ENCODE measurements around the gene CDH5. TPM values are rescaled to one million over a fixed set of nuclear protein-coding genes. Genes with fewer than 3 reads are reported as not detected.

CDH5 gene
- total and polyA plus RNA-seq, 7 donors, result 15.1 to 48.4 (median 22.2) TPM

GRCh38 chr16:66420396-66420795 lies 53.9 kb downstream of the CDH5 start:
- intact Hi-C loops (cut with DNase I), result no loop called here
- DNase-seq (no peak), ATAC-seq (no peak)
- H3K36me3 ChIP-seq (ENCODE audit: insufficient read depth in 1 of 2, low read depth in 1 of 2), result no peaks in the 10 kb centered on the region
- peaks cover 0 to 31% (median 5%) of the 10 kb centered on the region in 3 donors for H3K27me3 ChIP-seq (ENCODE audit: insufficient read depth in 3 of 3, low read length in 2 of 3)
- H3K9me3 ChIP-seq, result no peaks in the 10 kb centered on the region
- no peak overlapping the region for H3K27ac ChIP-seq
- no peaks in the 10 kb centered on the region for H3K4me1 ChIP-seq
- WGBS, 3 donors, result 51 to 57% (median 56%) methylated on average over 1 of the region's 1 CpG
- H3K4me3 ChIP-seq, result no peak overlapping the region
- TF ChIP-seq CTCF (IDR thresholded peaks at IDR 0.05), result no peak

- Histone ChIP-seq H3K27me3 (ENCODE audit: insufficient read depth in 3 of 3, low read length in 2 of 3) (peaks cover 0 to 45% (median 12%) of the 10 kb centered on the region in 3 donors), H3K36me3 (ENCODE audit: insufficient read depth in 1 of 2, low read depth in 1 of 2) (no peaks in the 10 kb centered on the region), H3K4me3 (no peak overlapping the region), H3K9me3 (no peaks in the 10 kb centered on the region), H3K27ac (no peak overlapping the region), H3K4me1 (no peaks in the 10 kb centered on the region)
- 70 to 84% (median 73%) methylated on average over 6 of the region's 6 CpGs for WGBS, 3 donors
- intact Hi-C loops (cut with DNase I), result no loop called here
- ATAC-seq, result no peak
- no peak for DNase-seq
- no peak for TF ChIP-seq CTCF (IDR thresholded peaks at IDR 0.05)
Observed at GRCh38 chr16:66421891-66422290, 55.4 kb downstream of the CDH5 start.

- ATAC-seq, result no peak
- Histone ChIP-seq H3K4me3 (no peak overlapping the region), H3K4me1 (peaks cover under 1% of the 10 kb centered on the region), H3K36me3 (ENCODE audit: insufficient read depth in 1 of 2, low read depth in 1 of 2) (no peaks in the 10 kb centered on the region), H3K27me3 (ENCODE audit: insufficient read depth in 3 of 3, low read length in 2 of 3) (peaks cover 0 to 47% (median 13%) of the 10 kb centered on the region in 3 donors), H3K9me3 (no peaks in the 10 kb centered on the region), H3K27ac (no peak overlapping the region)
- WGBS, 3 donors, result 32 to 35% (median 32%) methylated on average over 2 of the region's 2 CpGs
- no peak for TF ChIP-seq CTCF (IDR thresholded peaks at IDR 0.05)
- no peak for DNase-seq
- intact Hi-C loops (cut with DNase I), result no loop called here
Observed at GRCh38 chr16:66422366-66422765, 55.9 kb downstream of the CDH5 start.

- intact Hi-C loops (cut with DNase I), result no loop called here
- peaks cover 8% of the 10 kb centered on the region for H3K4me1 ChIP-seq
- no peaks in the 10 kb centered on the region for H3K9me3 ChIP-seq
- H3K4me3 ChIP-seq, result no peak overlapping the region
- no peak overlapping the region for H3K27ac ChIP-seq
- ATAC-seq (no peak), DNase-seq (no peak)
- 89 to 98% (median 95%) methylated on average over 1 of the region's 1 CpG for WGBS, 3 donors
- H3K27me3 ChIP-seq (ENCODE audit: insufficient read depth in 3 of 3, low read length in 2 of 3), result peaks cover 0 to 50% (median 16%) of the 10 kb centered on the region in 3 donors
- no peak for TF ChIP-seq CTCF (IDR thresholded peaks at IDR 0.05)
- no peaks in the 10 kb centered on the region for H3K36me3 ChIP-seq (ENCODE audit: insufficient read depth in 1 of 2, low read depth in 1 of 2)
Observed at GRCh38 chr16:66423177-66423576, 56.7 kb downstream of the CDH5 start.

GRCh38 chr16:66425651-66426050 lies 59.2 kb downstream of the CDH5 start:
- H3K4me1 ChIP-seq, result peaks cover 8% of the 10 kb centered on the region
- DNase-seq, result no peak
- intact Hi-C loops (cut with DNase I), result no loop called here
- peaks cover 0 to 70% (median 22%) of the 10 kb centered on the region in 3 donors for H3K27me3 ChIP-seq (ENCODE audit: insufficient read depth in 3 of 3, low read length in 2 of 3)
- H3K36me3 ChIP-seq (ENCODE audit: insufficient read depth in 1 of 2, low read depth in 1 of 2), result no peaks in the 10 kb centered on the region
- ATAC-seq, result no peak
- no peak for TF ChIP-seq CTCF (IDR thresholded peaks at IDR 0.05)
- WGBS, 3 donors, result 41 to 57% (median 53%) methylated on average over 7 to 8 of the region's 8 CpGs
- H3K4me3 ChIP-seq, result no peak overlapping the region
- no peak overlapping the region for H3K27ac ChIP-seq
- no peaks in the 10 kb centered on the region for H3K9me3 ChIP-seq
